NCI-H1930 (cell line): ENCODE data around the gene NDRG3.

ENCODE experiments used
- DNase-seq, 2 experiments: peaks; one replicate each; lab custom pipeline; 2025; lab: John Stamatoyannopoulos, UW

NDRG3 gene

DNA sequence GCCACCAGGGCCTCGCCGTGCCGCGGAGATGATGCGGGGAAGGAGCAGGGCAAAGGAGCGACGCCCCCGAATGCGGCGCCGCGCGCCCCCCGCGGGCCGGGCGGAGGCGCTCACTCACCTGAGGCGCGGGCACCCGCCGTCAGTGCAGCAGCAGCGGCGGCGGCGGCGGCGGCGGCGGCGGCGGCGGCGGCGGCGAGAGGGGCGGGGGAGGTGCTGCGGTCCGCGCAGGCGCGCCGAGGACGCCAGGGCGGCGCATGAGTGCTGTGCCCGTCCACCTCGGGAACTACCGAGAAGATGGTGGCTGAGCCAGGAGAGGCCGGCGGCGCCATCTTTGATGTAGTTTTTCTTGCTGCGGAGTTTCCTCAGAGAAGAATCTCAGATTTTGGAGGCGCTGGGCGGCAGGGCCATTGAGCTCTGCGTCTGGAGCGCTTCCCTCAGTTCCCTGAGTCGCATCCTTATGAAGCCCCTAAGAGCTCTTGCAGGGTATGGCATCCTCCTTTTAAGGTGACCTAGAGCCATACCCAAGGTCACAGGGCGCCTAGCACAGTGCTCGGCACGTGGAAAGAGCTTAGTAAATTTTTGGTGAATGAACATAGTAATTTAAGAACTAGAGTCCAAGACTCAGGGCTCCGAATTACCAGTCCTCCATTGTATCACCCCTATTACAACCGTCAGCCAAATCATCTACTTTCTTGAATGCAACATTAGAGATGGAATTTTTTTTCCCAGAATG lies at the start of gene NDRG3:
TSS of gene NDRG3 (minus strand) at position 164 of the 733 bp plus-strand sequence. CDS start 24,355 bp downstream, outside the sequence.
- peak; percentile 96 to 97 for DNase-seq

DNA sequence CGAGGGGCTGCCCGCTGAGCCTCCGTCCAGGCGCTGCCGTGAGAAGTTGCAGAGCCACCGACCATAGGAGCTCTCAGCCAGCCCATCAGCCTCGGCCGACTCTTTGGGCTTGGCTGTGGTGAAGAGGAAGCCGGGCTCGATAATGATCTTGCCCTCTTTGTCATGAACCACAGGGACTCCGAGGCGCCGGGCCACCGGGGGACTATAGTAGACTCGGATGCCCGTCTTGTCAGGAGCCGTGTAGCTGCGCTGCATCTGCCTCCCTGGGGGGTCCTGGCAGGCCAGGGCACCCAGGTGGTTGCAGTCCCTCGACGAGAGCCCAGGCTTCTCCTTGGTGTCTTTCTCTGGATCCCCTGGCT lies 48.2 kb upstream of the NDRG3 start:
- DNase-seq, result no peak

DNA sequence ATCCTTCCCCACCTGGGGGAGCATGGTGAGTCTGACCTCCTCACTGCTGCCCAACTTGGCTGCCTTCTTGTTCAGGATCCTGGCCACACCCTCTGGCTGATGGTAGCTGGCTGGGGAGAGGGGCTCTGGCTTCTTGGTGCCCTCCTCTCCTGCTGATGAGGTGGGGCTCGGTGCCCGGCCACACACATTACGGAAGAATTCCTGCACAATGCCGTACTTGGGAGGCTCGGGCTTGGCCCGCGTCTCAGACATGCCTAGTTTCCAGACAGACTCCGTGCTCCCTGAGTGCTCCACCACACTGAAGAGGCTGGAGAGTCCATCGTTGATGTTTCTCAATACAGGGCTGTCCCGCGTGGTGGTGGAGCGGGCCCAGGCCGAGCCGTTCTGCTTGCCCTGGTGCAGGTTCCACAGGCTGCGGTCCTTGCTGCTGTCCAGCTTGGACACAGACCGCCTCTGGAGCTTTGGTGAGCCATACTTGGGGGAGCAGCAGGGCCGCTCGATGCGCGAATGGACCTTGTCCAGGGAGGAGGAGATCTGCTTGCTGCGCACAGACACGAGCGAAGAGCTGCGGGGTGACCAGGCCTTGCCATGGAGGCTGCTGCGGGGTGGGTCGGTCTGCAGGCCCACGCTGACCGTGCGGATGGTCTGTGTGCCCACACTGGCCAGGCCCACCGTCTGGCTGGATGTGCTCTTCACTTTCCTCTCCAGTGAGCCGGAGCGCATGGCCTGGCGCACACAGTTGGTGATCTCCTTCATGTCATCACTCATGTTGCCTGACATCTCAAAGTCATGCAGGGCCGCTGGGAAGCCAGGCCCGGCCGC lies 47.6 kb upstream of the NDRG3 start:
- no peak for DNase-seq

DNA sequence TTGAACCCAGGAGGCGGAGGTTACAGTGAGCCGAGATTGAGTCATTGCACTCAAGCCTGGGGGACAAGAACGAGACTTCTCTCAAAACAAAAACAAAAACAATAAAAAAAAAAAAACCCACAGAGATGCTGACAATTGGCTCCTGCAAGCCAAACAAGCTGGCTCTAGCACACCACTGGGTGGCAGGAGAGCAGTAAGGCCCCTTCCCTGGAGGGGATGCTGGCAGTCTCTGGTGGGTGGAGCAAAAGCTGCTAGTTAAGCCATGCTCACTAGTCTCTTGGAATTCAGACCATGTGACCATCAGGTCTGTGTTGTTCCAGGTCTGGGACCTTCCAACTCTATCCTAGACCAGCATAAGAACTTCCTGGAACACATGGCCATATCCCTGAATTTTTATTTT lies 46.5 kb upstream of the NDRG3 start:
- peak in 1 of 2 experiments; percentile 5 for DNase-seq

DNA sequence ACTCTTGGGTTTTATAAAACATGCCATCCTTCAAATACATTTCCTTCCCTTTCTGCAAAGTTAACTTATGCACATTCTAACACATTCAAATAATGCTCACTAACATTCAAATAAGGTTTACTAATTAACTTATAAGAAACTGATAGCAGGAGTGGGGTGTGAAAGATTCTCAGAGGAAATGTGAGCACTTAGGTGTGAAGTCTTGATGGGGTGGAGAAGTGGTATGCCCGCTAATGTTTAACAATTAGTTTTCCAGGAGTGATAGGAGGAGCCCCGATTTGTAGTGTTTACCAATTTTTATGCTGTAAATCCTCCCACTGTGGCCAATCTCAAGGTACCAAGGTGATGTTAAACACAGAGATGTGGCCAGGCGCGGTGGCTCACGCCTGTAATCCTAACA lies 46.0 kb upstream of the NDRG3 start:
- no peak for DNase-seq

- DNase-seq, result no peak
These were observed 40.8 kb upstream of the NDRG3 start for GRCh38 chr20:36786663-36787062.

- DNase-seq, result no peak
These were observed 40.4 kb upstream of the NDRG3 start for GRCh38 chr20:36786246-36786645.

DNA sequence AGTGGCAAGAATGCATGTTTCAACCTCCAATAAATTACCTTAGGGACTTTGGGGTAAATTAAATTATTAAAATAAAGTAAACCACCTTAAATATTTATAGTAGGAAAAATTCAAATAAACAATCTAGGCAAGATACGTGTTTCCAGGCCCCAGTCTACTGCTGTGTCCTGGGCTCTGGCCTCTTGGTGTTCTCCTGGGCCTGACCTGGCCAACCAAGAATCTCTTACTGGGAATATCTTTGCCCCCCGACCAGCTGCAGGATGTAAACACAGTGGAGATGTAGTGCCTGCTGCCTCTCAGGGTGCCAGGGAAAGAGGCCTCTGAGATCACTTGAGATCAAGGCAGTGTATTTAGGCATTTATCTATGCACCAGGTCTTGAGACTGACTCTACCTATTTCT lies 39.4 kb upstream of the NDRG3 start:
- no peak for DNase-seq

- no peak for DNase-seq
These were observed 39.0 kb upstream of the NDRG3 start for GRCh38 chr20:36784900-36785299.

DNA sequence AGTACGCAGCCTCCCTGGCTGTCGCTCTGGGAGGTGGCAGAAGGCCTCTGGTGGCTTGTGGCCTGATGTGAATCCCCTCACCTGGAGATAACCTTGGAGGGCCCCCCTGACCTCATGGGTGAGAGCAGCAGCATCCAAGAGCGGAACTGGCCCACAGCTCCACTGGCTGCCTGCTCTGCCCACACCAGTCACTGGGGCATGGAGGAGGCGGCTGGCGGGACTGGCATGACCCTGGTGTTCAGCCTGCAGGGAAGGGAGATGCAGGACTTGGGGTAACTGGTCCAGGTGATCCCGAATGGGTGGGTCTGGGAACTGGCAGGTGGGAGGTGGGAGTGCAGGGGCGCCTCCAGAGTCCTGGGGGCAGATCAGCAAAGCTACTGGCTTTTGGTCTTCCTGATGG lies 38.2 kb upstream of the NDRG3 start:
- DNase-seq, result no peak

- no peak for DNase-seq
These were observed 33.8 kb upstream of the NDRG3 start for GRCh38 chr20:36779656-36780025.

GRCh38 chr20:36778831-36779655 lies 33.2 kb upstream of the NDRG3 start:
- no peak for DNase-seq

GRCh38 chr20:36777576-36777975 lies 31.7 kb upstream of the NDRG3 start:
- DNase-seq, result no peak

- DNase-seq, result no peak
These were observed 31.3 kb upstream of the NDRG3 start for GRCh38 chr20:36777167-36777566.

GRCh38 chr20:36775826-36776225 lies 29.9 kb upstream of the NDRG3 start:
- DNase-seq, result no peak

DNA sequence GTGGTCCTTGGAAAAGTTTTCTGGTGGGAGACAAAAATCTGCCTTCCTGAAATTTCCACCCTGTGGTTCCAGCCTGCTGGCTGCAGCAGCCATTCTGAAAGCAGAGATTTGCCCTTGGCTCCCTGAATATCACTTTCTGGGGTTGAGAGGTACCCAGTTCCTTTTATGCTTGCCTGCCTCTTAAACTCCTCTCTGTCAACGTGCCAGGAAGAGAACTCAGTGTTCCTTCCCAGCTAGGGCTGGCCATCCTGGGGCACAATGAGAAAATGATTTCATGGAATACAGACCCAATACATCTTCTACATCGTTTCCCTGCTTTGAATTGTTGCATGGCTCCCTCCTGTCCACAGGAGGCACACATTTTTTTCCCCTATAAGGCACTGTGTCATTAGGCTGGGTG lies 29.3 kb upstream of the NDRG3 start:
- no peak for DNase-seq

GRCh38 chr20:36773597-36774390 lies 27.9 kb upstream of the NDRG3 start, which contains the start of gene DSN1:
TSS of gene DSN1 (minus strand) at chr20:36773763. CDS start at chr20:36771458, 2,305 bp downstream.
- DNase-seq, result peak; percentile 99 to 100

GRCh38 chr20:36773107-36773596 lies 27.3 kb upstream of the NDRG3 start:
- no peak for DNase-seq

- DNase-seq, result no peak
These were observed 24.8 kb upstream of the NDRG3 start for GRCh38 chr20:36770680-36771079.

DNA sequence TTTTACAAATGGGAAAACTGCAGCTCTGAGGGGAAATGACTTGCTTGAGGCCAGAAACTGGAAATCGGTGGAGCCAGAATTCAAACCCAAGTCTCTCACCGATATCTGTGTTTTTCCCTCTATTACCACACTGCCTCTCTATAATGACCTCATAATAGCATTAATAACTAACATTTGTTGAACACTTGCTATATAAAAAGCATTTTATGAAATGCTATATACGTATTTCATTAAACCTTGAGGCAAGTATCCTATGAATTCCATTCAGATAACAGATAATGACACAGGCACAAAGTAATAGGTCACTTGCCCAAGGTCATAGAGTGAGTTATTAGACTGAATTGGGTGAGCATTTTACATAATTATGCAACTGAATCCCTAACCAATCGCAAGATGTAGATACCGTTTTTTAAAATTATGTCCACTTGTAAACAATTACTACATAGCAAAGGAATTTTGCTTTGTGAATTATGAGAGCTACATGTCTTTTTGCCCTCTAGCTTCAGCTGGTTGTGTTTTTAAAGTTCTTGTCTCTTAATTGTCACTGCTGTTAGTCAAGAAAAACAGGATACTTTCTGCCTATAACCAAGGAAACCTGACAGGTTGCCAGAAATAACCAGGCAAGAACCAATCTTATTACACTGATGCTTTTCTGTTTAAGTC lies 23.0 kb upstream of the NDRG3 start:
- DNase-seq, result no peak

DNA sequence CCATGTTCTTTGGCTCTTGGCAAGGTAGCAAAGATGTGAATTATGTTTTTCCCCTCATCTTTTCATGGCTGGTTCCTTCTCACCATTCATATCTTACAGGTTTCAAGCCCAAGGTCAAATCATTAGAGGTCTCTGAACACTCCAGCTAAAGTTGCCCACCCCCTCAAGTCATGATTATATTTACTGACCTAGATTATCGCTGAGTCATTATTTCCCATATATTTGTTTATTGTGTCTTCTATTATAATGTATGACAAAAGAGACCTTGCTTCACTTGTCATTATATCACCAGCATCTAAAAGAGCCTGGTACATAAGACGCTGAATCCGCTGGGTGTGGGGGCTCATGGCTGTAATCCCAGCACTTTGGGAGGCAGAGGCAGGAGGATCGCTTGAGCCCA lies 15.2 kb upstream of the NDRG3 start:
- DNase-seq, result no peak
